HEK293 (cell line): ENCODE data around the gene TCF7L2.

Source experiments
- CTCF ChIA-PET: fragments of 350-600 bp; formaldehyde crosslinking; extraction: SDS; loops from one replicate; lab custom pipeline; 2021; ENCODE audit warnings: antibody characterized with exemption; lab: Yijun Ruan, JAX
- POLR2A ChIA-PET: fragments of 300-600 bp; formaldehyde crosslinking; extraction: SDS; loops from one replicate; lab custom pipeline; 2020; ENCODE audit warnings: antibody characterized with exemption, inconsistent platforms; lab: Yijun Ruan, JAX
- H3K27ac ChIP-seq: fragments of 200-500 bp; sonication (Bioruptor generic); 2 replicates; pipeline ENCODE4 v1.5.1; 2014; ENCODE audit warnings: low read depth, low read length, control low read depth, inconsistent platforms; ENCODE audit errors: extremely low read depth
- H3K36me3 ChIP-seq, 2 experiments: fragments of 200-500 bp in 1 of 2; sonication (Bioruptor generic) in 1 of 2; 1 replicate in 1 of 2; 2 replicates in 1 of 2; pipeline ENCODE4 v1.5.1; 2014 to 2017; ENCODE audit warnings: inconsistent platforms in 2 of 2, low read length in 2 of 2; ENCODE audit not compliant: control insufficient read depth in 2 of 2, insufficient read depth in 1 of 2
- H3K4me1 ChIP-seq: fragments of 200-500 bp; sonication (Bioruptor generic); 2 replicates; pipeline ENCODE4 v1.5.1; 2014; ENCODE audit warnings: mild to moderate bottlenecking, low read length, inconsistent platforms; ENCODE audit not compliant: control insufficient read depth, insufficient read depth
- H3K4me3 ChIP-seq: 2 replicates; pipeline ENCODE4 v1.5.1; 2011; ENCODE audit warnings: low read depth, mild to moderate bottlenecking, control low read depth, low read length, moderate library complexity
- H3K9me3 ChIP-seq: fragments of 200-500 bp; sonication (Bioruptor generic); 2 replicates; pipeline ENCODE4 v1.5.1; 2014; ENCODE audit warnings: low read depth, low read length, inconsistent platforms; ENCODE audit not compliant: control insufficient read depth, insufficient read depth
- BCL11B ChIP-seq: fragments of 450-650 bp; formaldehyde crosslinking; IDR thresholded peaks from 2 replicates; pipeline ENCODE4 v1.5.1; 2016; ENCODE audit warnings: low read depth, missing biosample characterization, missing genetic modification characterization
- FEZF1 ChIP-seq: fragments of 450-650 bp; formaldehyde crosslinking; IDR thresholded peaks from 2 replicates; pipeline ENCODE4 v1.5.1; 2016; ENCODE audit warnings: missing biosample characterization, missing genetic modification characterization
- GLIS1 ChIP-seq: fragments of 450-650 bp; formaldehyde crosslinking; IDR thresholded peaks from 2 replicates; pipeline ENCODE4 v1.5.1; 2016; ENCODE audit warnings: missing biosample characterization, missing genetic modification characterization
- KLF10 ChIP-seq: fragments of 450-650 bp; IDR thresholded peaks from 2 replicates; pipeline ENCODE4 v1.5.1; 2018; ENCODE audit warnings: missing biosample characterization, mild to moderate bottlenecking, missing genetic modification characterization
- MZF1 ChIP-seq: fragments of 450-650 bp; formaldehyde crosslinking; IDR thresholded peaks from 2 replicates; pipeline ENCODE4 v1.5.1; 2017; ENCODE audit warnings: missing biosample characterization, missing genetic modification characterization, borderline replicate concordance
- OVOL3 ChIP-seq: fragments of 450-650 bp; formaldehyde crosslinking; IDR thresholded peaks from 2 replicates; pipeline ENCODE4 v1.5.1; 2016; ENCODE audit warnings: missing biosample characterization, missing genetic modification characterization
- PRDM1 ChIP-seq: fragments of 450-650 bp; formaldehyde crosslinking; IDR thresholded peaks from 2 replicates; pipeline ENCODE4; 2016; ENCODE audit warnings: missing biosample characterization, missing genetic modification characterization
- PRDM6 ChIP-seq: fragments of 450-650 bp; formaldehyde crosslinking; IDR thresholded peaks from 2 replicates; pipeline ENCODE4 v1.5.1; 2017; ENCODE audit warnings: missing biosample characterization, missing genetic modification characterization
- RBAK ChIP-seq: fragments of 450-650 bp; formaldehyde crosslinking; IDR thresholded peaks from 2 replicates; pipeline ENCODE4 v1.5.1; 2016; ENCODE audit warnings: missing biosample characterization, missing genetic modification characterization
- ZBTB17 ChIP-seq: fragments of 450-650 bp; formaldehyde crosslinking; IDR thresholded peaks from 2 replicates; pipeline ENCODE4 v1.5.1; 2016; ENCODE audit warnings: missing biosample characterization, missing genetic modification characterization
- ZBTB44 ChIP-seq: fragments of 450-650 bp; IDR thresholded peaks from 2 replicates; pipeline ENCODE4 v1.5.1; 2018; ENCODE audit warnings: missing biosample characterization, mild to moderate bottlenecking, missing genetic modification characterization
- ZBTB49 ChIP-seq: fragments of 450-650 bp; formaldehyde crosslinking; IDR thresholded peaks from 2 replicates; pipeline ENCODE4 v1.5.1; 2016; ENCODE audit warnings: missing biosample characterization, missing genetic modification characterization, low read depth
- ZNF16 ChIP-seq: fragments of 450-650 bp; formaldehyde crosslinking; IDR thresholded peaks from 2 replicates; pipeline ENCODE4 v1.5.1; 2016; ENCODE audit warnings: low read depth, missing biosample characterization, missing genetic modification characterization
- ZNF211 ChIP-seq: fragments of 450-650 bp; formaldehyde crosslinking; IDR thresholded peaks from 2 replicates; pipeline ENCODE4 v1.5.1; 2016; ENCODE audit warnings: low read depth, missing biosample characterization, missing genetic modification characterization
- ZNF223 ChIP-seq: fragments of 450-650 bp; formaldehyde crosslinking; IDR thresholded peaks from 2 replicates; pipeline ENCODE4 v1.5.1; 2016; ENCODE audit warnings: missing biosample characterization, missing genetic modification characterization
- ZNF394 ChIP-seq: fragments of 450-650 bp; formaldehyde crosslinking; IDR thresholded peaks from 2 replicates; pipeline ENCODE4 v1.5.1; 2016; ENCODE audit warnings: missing biosample characterization, missing genetic modification characterization, mild to moderate bottlenecking, moderate library complexity, borderline replicate concordance
- ZNF398 ChIP-seq: fragments of 450-650 bp; formaldehyde crosslinking; IDR thresholded peaks from 2 replicates; pipeline ENCODE4 v1.5.1; 2017; ENCODE audit warnings: missing biosample characterization, missing genetic modification characterization
- ZNF571 ChIP-seq: fragments of 450-650 bp; formaldehyde crosslinking; IDR thresholded peaks from 2 replicates; pipeline ENCODE4 v1.5.0; 2017; ENCODE audit warnings: missing biosample characterization, missing genetic modification characterization
- ZNF580 ChIP-seq: fragments of 450-650 bp; formaldehyde crosslinking; IDR thresholded peaks from 2 replicates; pipeline ENCODE4 v1.5.1; 2016; ENCODE audit warnings: missing biosample characterization, missing genetic modification characterization
- ZNF585B ChIP-seq: fragments of 450-650 bp; formaldehyde crosslinking; IDR thresholded peaks from 2 replicates; pipeline ENCODE4 v1.5.1; 2016; ENCODE audit warnings: missing biosample characterization, missing genetic modification characterization
- ZNF654 ChIP-seq: fragments of 450-650 bp; formaldehyde crosslinking; IDR thresholded peaks from 2 replicates; pipeline ENCODE4 v1.5.1; 2016; ENCODE audit warnings: low read depth, missing biosample characterization, missing genetic modification characterization
- ZNF677 ChIP-seq: fragments of 450-650 bp; IDR thresholded peaks from 2 replicates; pipeline ENCODE4 v1.5.0; 2018; ENCODE audit warnings: missing biosample characterization, mild to moderate bottlenecking, missing genetic modification characterization, moderate library complexity
- ZSCAN18 ChIP-seq: fragments of 450-650 bp; formaldehyde crosslinking; IDR thresholded peaks from 2 replicates; pipeline ENCODE4 v1.5.1; 2016; ENCODE audit warnings: missing biosample characterization, missing genetic modification characterization

The TCF7L2 gene

GRCh38 chr10:113007343-113007771 lies 57.3 kb downstream of the TCF7L2 start (continued):
- TF ChIP-seq ZBTB49 (tag by site-specific recombination) (no peak), ZNF223 (tag by site-specific recombination) (no peak), ZNF16 (tag by site-specific recombination) (no peak), ZNF211 (tag by site-specific recombination) (no peak), ZBTB44 (tag by site-specific recombination) (no peak), KLF10 (tag by site-specific recombination) (no peak), RBAK (no peak), PRDM6 (tag by site-specific recombination) (no peak)

GRCh38 chr10:113007821-113008220 lies 57.8 kb downstream of the TCF7L2 start:
- CTCF ChIA-PET: interaction anchor here (0.6 kb wide), 1 partner anchor 17 kb away, joined by 4 read pairs; no protein-coding TSS in a partner anchor
- no peak overlapping the region for H3K4me3 ChIP-seq
- TF ChIP-seq ZNF677 (tag by site-specific recombination): no peak
- TF ChIP-seq MZF1: no peak
- TF ChIP-seq ZNF394 (tag by site-specific recombination): no peak
- TF ChIP-seq BCL11B: no peak
- TF ChIP-seq ZNF398 (tag by site-specific recombination): no peak
- no peak for TF ChIP-seq OVOL3
- no peak for TF ChIP-seq ZBTB17 (tag by site-specific recombination)
- no peak for TF ChIP-seq ZNF585B (tag by site-specific recombination)
- no peak for TF ChIP-seq PRDM1
- TF ChIP-seq GLIS1: no peak
- no peak for TF ChIP-seq ZNF580
- no peak for TF ChIP-seq ZNF654
- TF ChIP-seq ZSCAN18 (tag by site-specific recombination): no peak
- no peak for TF ChIP-seq FEZF1
- no peak for TF ChIP-seq ZNF571
- no peak for TF ChIP-seq RBAK
- TF ChIP-seq, all 188 proteins: peak for 0
- POLR2A ChIA-PET: interaction anchor here (0.6 kb wide), 1 partner anchor 10 kb away, joined by 6 read pairs; no protein-coding TSS in a partner anchor
- Histone ChIP-seq H3K27ac (no peak overlapping the region), H3K36me3 (peaks cover 0 to 2% of the 10 kb centered on the region in 2 experiments; a peak in 2 of 3 replicates), H3K4me1 (no peaks in the 10 kb centered on the region; the same call in 1 of the 2 replicates), H3K9me3 (no peaks in the 10 kb centered on the region)
